Activated CD8-positive, alpha-beta memory T cell treated with anti-CD3 and anti-CD28 coated beads, Interleukin-2, amount 10 ng/mL, durations not matched to agents 7 days and 5 days (primary cell): Measurements from ENCODE around the gene VPS39. TPM values are rescaled to one million over a fixed set of nuclear protein-coding genes. Genes with fewer than 3 reads are reported as not detected.
A peak's percentile ranks its signal among the peaks of the same experiment; 100 is the strongest.

Experiments used
- ATAC-seq: fragments of 150-1000 bp; cut with Tn5 transposase; one replicate; pipeline ENCODE4 v1.10.0; 2021; ENCODE audit warnings: moderate library complexity
- CTCF ChIA-PET: fragments of 350-600 bp; sonication (Branson Sonifier 250); formaldehyde crosslinking; loops from one replicate; lab custom pipeline; 2021; ENCODE audit warnings: antibody characterized with exemption; lab: Charles Lee
- DNase-seq: peaks from one replicate; pipeline ENCODE4 v3.0.0-alpha.2; 2020
- H3K27ac Mint-ChIP-seq: one replicate; pipeline ENCODE4 v1.8.0; 2021; ENCODE audit warnings: mild to moderate bottlenecking, mixed read lengths
- H3K27me3 Mint-ChIP-seq: one replicate; pipeline ENCODE4 v1.8.0; 2021; ENCODE audit warnings: mixed read lengths
- H3K36me3 Mint-ChIP-seq: one replicate; pipeline ENCODE4 v1.8.0; 2021; ENCODE audit warnings: mild to moderate bottlenecking, mixed read lengths
- H3K4me1 Mint-ChIP-seq: one replicate; pipeline ENCODE4 v1.8.0; 2021; ENCODE audit warnings: mixed read lengths
- H3K4me3 Mint-ChIP-seq: one replicate; pipeline ENCODE4 v1.8.0; 2021; ENCODE audit warnings: mild to moderate bottlenecking, moderate library complexity, mixed read lengths
- H3K9me3 Mint-ChIP-seq: one replicate; pipeline ENCODE4 v1.8.0; 2022; ENCODE audit warnings: low read depth, mixed read lengths
- total RNA-seq, 2 experiments: library from RNA; stranded (reverse); gene quantifications; one replicate each; pipeline ENCODE4 v1.2.3, GENCODE V29; 2021

VPS39 gene
- total RNA-seq, 2 experiments from 2014 or later = 58.7 to 70.1 TPM

GRCh38 chr15:42215913-42216829 lies 8.1 kb upstream of the VPS39 start:
- Mint-ChIP-seq H3K27me3 (no peaks in the 10 kb centered on the region), H3K4me1 (peaks cover 4% of the 10 kb centered on the region), H3K27ac (no peak overlapping the region), H3K4me3 (no peak overlapping the region), H3K9me3 (no peaks in the 10 kb centered on the region), H3K36me3 (peaks cover 30% of the 10 kb centered on the region)
- DNase-seq (no peak), ATAC-seq (no peak)
- CTCF ChIA-PET = interaction anchor here (0.7 kb wide), 1 partner anchor 404 kb away, joined by 3 read pairs; no protein-coding TSS in a partner anchor

- Mint-ChIP-seq H3K9me3 (no peaks in the 10 kb centered on the region), H3K4me1 (peaks cover 7% of the 10 kb centered on the region), H3K27me3 (no peaks in the 10 kb centered on the region), H3K36me3 (peaks cover 32% of the 10 kb centered on the region), H3K4me3 (no peak overlapping the region), H3K27ac (no peak overlapping the region)
- CTCF ChIA-PET = no interaction called here
- no peak for ATAC-seq
- DNase-seq = no peak
These were observed 6.5 kb upstream of the VPS39 start for GRCh38 chr15:42214600-42214999.

GRCh38 chr15:42213511-42213910 lies 5.4 kb upstream of the VPS39 start:
- H3K36me3 Mint-ChIP-seq = peaks cover 27% of the 10 kb centered on the region
- H3K4me1 Mint-ChIP-seq = peaks cover 8% of the 10 kb centered on the region
- CTCF ChIA-PET = interaction anchor here (1.2 kb wide), 1 partner anchor 14 kb away, joined by 4 read pairs; no protein-coding TSS in a partner anchor
- H3K4me3 Mint-ChIP-seq = no peak overlapping the region
- DNase-seq (no peak), ATAC-seq (no peak)
- no peaks in the 10 kb centered on the region for H3K27me3 Mint-ChIP-seq
- H3K27ac Mint-ChIP-seq = no peak overlapping the region
- no peaks in the 10 kb centered on the region for H3K9me3 Mint-ChIP-seq

GRCh38 chr15:42210696-42211095 lies 2.6 kb upstream of the VPS39 start:
- no peaks in the 10 kb centered on the region for H3K27me3 Mint-ChIP-seq
- no peaks in the 10 kb centered on the region for H3K9me3 Mint-ChIP-seq
- ATAC-seq (no peak), DNase-seq (no peak)
- H3K4me1 Mint-ChIP-seq = peaks cover 30% of the 10 kb centered on the region
- no peak overlapping the region for H3K27ac Mint-ChIP-seq
- peaks cover 22% of the 10 kb centered on the region for H3K36me3 Mint-ChIP-seq
- CTCF ChIA-PET = no interaction called here
- H3K4me3 Mint-ChIP-seq = no peak overlapping the region

GRCh38 chr15:42206406-42206805 lies 1.7 kb downstream of the VPS39 start:
- Mint-ChIP-seq H3K4me1 (peaks cover 33% of the 10 kb centered on the region), H3K9me3 (no peaks in the 10 kb centered on the region), H3K36me3 (peaks cover 18% of the 10 kb centered on the region), H3K27ac (no peak overlapping the region), H3K4me3 (peak overlapping the region; percentile 96), H3K27me3 (no peaks in the 10 kb centered on the region)
- CTCF ChIA-PET = no interaction called here
- DNase-seq = no peak
- no peak for ATAC-seq

GRCh38 chr15:42203891-42204290 lies 4.2 kb downstream of the VPS39 start:
- H3K9me3 Mint-ChIP-seq = no peaks in the 10 kb centered on the region
- DNase-seq (no peak), ATAC-seq (no peak)
- peaks cover 30% of the 10 kb centered on the region for H3K4me1 Mint-ChIP-seq
- CTCF ChIA-PET = no interaction called here
- H3K27ac Mint-ChIP-seq = no peak overlapping the region
- H3K27me3 Mint-ChIP-seq = no peaks in the 10 kb centered on the region
- no peak overlapping the region for H3K4me3 Mint-ChIP-seq
- peaks cover 9% of the 10 kb centered on the region for H3K36me3 Mint-ChIP-seq

- Mint-ChIP-seq H3K4me1 (peaks cover 24% of the 10 kb centered on the region), H3K27me3 (no peaks in the 10 kb centered on the region), H3K36me3 (peaks cover 12% of the 10 kb centered on the region), H3K9me3 (no peaks in the 10 kb centered on the region), H3K4me3 (no peak overlapping the region), H3K27ac (no peak overlapping the region)
- no peak for DNase-seq
- no peak for ATAC-seq
- CTCF ChIA-PET = no interaction called here
These were observed 5.5 kb downstream of the VPS39 start for GRCh38 chr15:42202653-42203052.

- Mint-ChIP-seq H3K4me1 (peaks cover 16% of the 10 kb centered on the region), H3K36me3 (peaks cover 19% of the 10 kb centered on the region), H3K27ac (no peak overlapping the region), H3K4me3 (no peak overlapping the region), H3K27me3 (no peaks in the 10 kb centered on the region), H3K9me3 (no peaks in the 10 kb centered on the region)
- DNase-seq = no peak
- no peak for ATAC-seq
- CTCF ChIA-PET = no interaction called here
These were observed 6.3 kb downstream of the VPS39 start for GRCh38 chr15:42201801-42202200.

GRCh38 chr15:42199126-42199525 lies 9.0 kb downstream of the VPS39 start:
- no peak for ATAC-seq
- no peaks in the 10 kb centered on the region for H3K9me3 Mint-ChIP-seq
- no peak overlapping the region for H3K27ac Mint-ChIP-seq
- peaks cover 31% of the 10 kb centered on the region for H3K36me3 Mint-ChIP-seq
- no peak for DNase-seq
- H3K27me3 Mint-ChIP-seq = no peaks in the 10 kb centered on the region
- CTCF ChIA-PET = no interaction called here
- H3K4me3 Mint-ChIP-seq = no peak overlapping the region
- peaks cover 3% of the 10 kb centered on the region for H3K4me1 Mint-ChIP-seq

GRCh38 chr15:42198516-42198915 lies 9.6 kb downstream of the VPS39 start:
- H3K36me3 Mint-ChIP-seq = peaks cover 28% of the 10 kb centered on the region

GRCh38 chr15:42194513-42194912 lies 13.6 kb downstream of the VPS39 start:
- ATAC-seq (no peak), DNase-seq (no peak)
- peaks cover 38% of the 10 kb centered on the region for H3K36me3 Mint-ChIP-seq
- H3K27ac Mint-ChIP-seq = no peak overlapping the region
- no peaks in the 10 kb centered on the region for H3K27me3 Mint-ChIP-seq
- CTCF ChIA-PET = no interaction called here
- H3K4me3 Mint-ChIP-seq = no peak overlapping the region
- peaks cover 28% of the 10 kb centered on the region for H3K4me1 Mint-ChIP-seq
- H3K9me3 Mint-ChIP-seq = no peaks in the 10 kb centered on the region

More at GRCh38 chr15:42198516-42198915, 9.6 kb downstream of the VPS39 start:
- DNase-seq (no peak), ATAC-seq (no peak)
- Mint-ChIP-seq H3K9me3 (no peaks in the 10 kb centered on the region), H3K27me3 (no peaks in the 10 kb centered on the region), H3K27ac (no peak overlapping the region), H3K4me1 (peaks cover 4% of the 10 kb centered on the region), H3K4me3 (no peak overlapping the region)
- CTCF ChIA-PET = no interaction called here

- no peak for ATAC-seq
- H3K4me1 Mint-ChIP-seq = peaks cover 28% of the 10 kb centered on the region
These were observed 14.7 kb downstream of the VPS39 start for GRCh38 chr15:42193383-42193782.

GRCh38 chr15:42191610-42192346 lies 16.3 kb downstream of the VPS39 start:
- Mint-ChIP-seq H3K4me3 (no peak overlapping the region), H3K27me3 (no peaks in the 10 kb centered on the region), H3K36me3 (peaks cover 43% of the 10 kb centered on the region), H3K9me3 (no peaks in the 10 kb centered on the region), H3K27ac (no peak overlapping the region), H3K4me1 (peaks cover 28% of the 10 kb centered on the region)
- no peak for ATAC-seq
- no peak for DNase-seq
- CTCF ChIA-PET = interaction anchor here (1.1 kb wide), 1 partner anchor 209 kb away, joined by 3 read pairs; no protein-coding TSS in a partner anchor

More at GRCh38 chr15:42193383-42193782, 14.7 kb downstream of the VPS39 start:
- CTCF ChIA-PET = interaction anchor here (0.7 to 1.0 kb wide), 2 partner anchors 9 to 195 kb away, joined by 3 to 4 read pairs; no protein-coding TSS in a partner anchor
- Mint-ChIP-seq H3K9me3 (no peaks in the 10 kb centered on the region), H3K27ac (no peak overlapping the region), H3K36me3 (peaks cover 42% of the 10 kb centered on the region), H3K27me3 (no peaks in the 10 kb centered on the region), H3K4me3 (no peak overlapping the region)
- no peak for DNase-seq
